ENCODE measurements around the gene S100A6.
A peak's percentile ranks its signal among the peaks of the same experiment; 100 is the strongest.

The S100A6 gene

GRCh38 chr1:153544453-153545066, 8.8 kb upstream of the S100A6 start:
- no peak for DNase-seq

GRCh38 chr1:153543736-153544135, 7.9 kb upstream of the S100A6 start:
- DNase-seq, result no peak

- no peak for DNase-seq
These were observed 7.3 kb upstream of the S100A6 start for GRCh38 chr1:153542956-153543711.

GRCh38 chr1:153541641-153542590, 6.1 kb upstream of the S100A6 start:
- no peak for DNase-seq

- DNase-seq, result peak; percentile 78
These were observed 4.9 kb upstream of the S100A6 start, which contains the start of gene S100A5 for GRCh38 chr1:153540394-153541361. Gene S100A5, minus strand, starts transcription at chr1:153540934. Its CDS starts 743 bp downstream, at chr1:153540191.

- DNase-seq, result no peak
These were observed 3.8 kb upstream of the S100A6 start for GRCh38 chr1:153539395-153540093.

- peak; percentile 70 for DNase-seq
These were observed 2.6 kb upstream of the S100A6 start for GRCh38 chr1:153538315-153538821.

- no peak for DNase-seq
These were observed 1.6 kb upstream of the S100A6 start for GRCh38 chr1:153537376-153537730.

- peak; percentile 32 for DNase-seq
These were observed 1.0 kb upstream of the S100A6 start for GRCh38 chr1:153536671-153537375.

GRCh38 chr1:153536012-153536670, 350 bp upstream of the S100A6 start:
- DNase-seq, result peak; percentile 97

- DNase-seq, result no peak
These were observed 908 bp downstream of the S100A6 start for GRCh38 chr1:153534925-153535241.

- DNase-seq, result peak; percentile 22
These were observed 1.4 kb downstream of the S100A6 start for GRCh38 chr1:153534226-153534924.

GRCh38 chr1:153533689-153534201, 2.0 kb downstream of the S100A6 start:
- DNase-seq, result peak; percentile 91

- peak; percentile 74 for DNase-seq
These were observed 2.8 kb downstream of the S100A6 start for GRCh38 chr1:153532769-153533599.

GRCh38 chr1:153532181-153532580, 3.6 kb downstream of the S100A6 start:
- no peak for DNase-seq

- no peak for DNase-seq
These were observed 4.2 kb downstream of the S100A6 start for GRCh38 chr1:153531638-153532037.

GRCh38 chr1:153527683-153528040, 8.1 kb downstream of the S100A6 start:
- DNase-seq, result no peak

- no peak for DNase-seq
These were observed 8.6 kb downstream of the S100A6 start for GRCh38 chr1:153527023-153527682.
